Measurements from ENCODE around the gene RASGRP2.

Gene RASGRP2

DNA sequence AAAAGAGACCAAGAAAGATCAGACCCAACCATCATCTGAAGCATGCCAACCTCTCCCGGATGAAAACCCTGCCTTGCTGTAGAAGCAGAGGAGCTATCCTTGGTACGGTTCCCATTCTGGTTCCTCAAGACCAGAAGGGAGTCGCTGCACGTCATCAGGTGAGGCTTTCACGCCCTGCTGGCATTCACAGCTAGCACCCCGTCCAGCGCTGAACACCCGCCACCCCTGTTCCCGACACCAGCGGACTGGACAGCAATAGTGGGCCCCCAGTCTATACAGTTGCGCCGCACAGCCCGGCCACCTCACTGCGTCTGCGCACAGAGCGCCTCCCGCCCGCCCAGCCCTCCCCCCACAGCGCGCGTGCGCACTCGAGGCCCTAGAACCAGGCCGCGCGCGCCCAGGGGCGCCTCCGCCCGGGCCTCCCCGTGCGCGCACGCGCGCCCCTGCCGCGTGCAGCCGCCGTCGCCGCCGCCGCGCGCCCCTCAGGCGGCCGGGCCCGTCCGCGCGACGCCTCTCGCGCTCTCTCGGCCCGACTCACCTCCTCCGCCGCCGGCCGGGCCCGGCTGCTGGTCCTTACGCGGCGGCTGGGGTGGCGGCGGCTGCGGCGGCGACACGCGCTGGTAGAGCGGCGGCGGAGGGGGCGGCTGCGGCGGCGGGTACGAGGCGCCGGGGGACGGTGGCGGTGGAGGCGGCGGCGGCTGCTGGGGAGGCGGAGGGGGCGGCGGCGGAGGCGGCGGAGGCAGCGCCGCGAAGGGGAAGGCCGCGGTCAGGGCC lies 33.7 kb upstream of the RASGRP2 start:
- H3K27me3 Mint-ChIP-seq (ENCODE audit: low read depth): peaks cover 2% of the 10 kb centered on the region
- peaks cover 54% of the 10 kb centered on the region for H3K36me3 Mint-ChIP-seq (ENCODE audit: low read depth)

GRCh38 chr11:64776875-64777274 lies 32.9 kb upstream of the RASGRP2 start:
- Mint-ChIP-seq H3K36me3 (ENCODE audit: low read depth) (peaks cover 60% of the 10 kb centered on the region), H3K27ac (peak overlapping the region; percentile 63), H3K9me3 (no peaks in the 10 kb centered on the region), H3K27me3 (ENCODE audit: low read depth) (peaks cover 2% of the 10 kb centered on the region), H3K4me1 (ENCODE audit: low read depth) (peaks cover 62% of the 10 kb centered on the region), H3K4me3 (peak overlapping the region; percentile 82)
- DNase-seq (ENCODE audit: low spot score): no peak

More for the DNA sequence above, 33.7 kb upstream of the RASGRP2 start:
- H3K4me1 Mint-ChIP-seq (ENCODE audit: low read depth): peaks cover 54% of the 10 kb centered on the region
- peak overlapping the region; percentile 63 for H3K27ac Mint-ChIP-seq
- H3K4me3 Mint-ChIP-seq: peak overlapping the region; percentile 82
- DNase-seq (ENCODE audit: low spot score): peak; percentile 82
- H3K9me3 Mint-ChIP-seq: no peaks in the 10 kb centered on the region

GRCh38 chr11:64776425-64776824 lies 32.5 kb upstream of the RASGRP2 start:
- Mint-ChIP-seq H3K9me3 (no peaks in the 10 kb centered on the region), H3K27ac (peak overlapping the region; percentile 63), H3K4me1 (ENCODE audit: low read depth) (peaks cover 66% of the 10 kb centered on the region), H3K27me3 (ENCODE audit: low read depth) (peaks cover 2% of the 10 kb centered on the region), H3K4me3 (peak overlapping the region; percentile 82), H3K36me3 (ENCODE audit: low read depth) (peaks cover 64% of the 10 kb centered on the region)
- DNase-seq (ENCODE audit: low spot score): no peak

DNA sequence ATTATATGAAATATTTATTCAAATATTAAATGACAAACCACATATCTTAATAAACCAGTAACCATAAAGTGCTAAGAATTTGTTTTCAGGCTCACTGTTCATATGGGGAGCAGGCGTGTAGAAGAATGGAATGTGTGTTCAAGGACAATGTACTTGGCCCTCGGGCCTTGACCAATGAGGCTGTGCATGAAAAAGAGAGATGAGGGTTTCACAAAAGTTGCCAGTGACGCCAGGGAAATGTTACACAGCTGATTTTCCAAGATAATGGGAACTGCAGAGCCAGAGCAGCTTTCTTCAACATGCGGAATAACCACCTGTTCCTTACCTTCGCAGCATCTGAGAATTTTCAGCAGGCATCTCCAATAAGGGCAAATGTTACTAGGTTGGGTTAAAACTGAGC lies 30.2 kb upstream of the RASGRP2 start:
- H3K36me3 Mint-ChIP-seq (ENCODE audit: low read depth): peaks cover 80% of the 10 kb centered on the region
- no peak for DNase-seq (ENCODE audit: low spot score)
- no peak overlapping the region for H3K27ac Mint-ChIP-seq
- H3K27me3 Mint-ChIP-seq (ENCODE audit: low read depth): peaks cover 2% of the 10 kb centered on the region
- no peak overlapping the region for H3K4me3 Mint-ChIP-seq
- no peaks in the 10 kb centered on the region for H3K9me3 Mint-ChIP-seq
- peaks cover 61% of the 10 kb centered on the region for H3K4me1 Mint-ChIP-seq (ENCODE audit: low read depth)

- Mint-ChIP-seq H3K4me3 (peak overlapping the region; percentile 67), H3K4me1 (ENCODE audit: low read depth) (peaks cover 71% of the 10 kb centered on the region), H3K27me3 (ENCODE audit: low read depth) (no peaks in the 10 kb centered on the region), H3K27ac (peak overlapping the region; percentile 75), H3K36me3 (ENCODE audit: low read depth) (peaks cover 94% of the 10 kb centered on the region), H3K9me3 (no peaks in the 10 kb centered on the region)
- DNase-seq (ENCODE audit: low spot score): no peak
These were observed 28.5 kb upstream of the RASGRP2 start for GRCh38 chr11:64772303-64773018.

GRCh38 chr11:64771861-64772260 lies 27.9 kb upstream of the RASGRP2 start:
- no peaks in the 10 kb centered on the region for H3K9me3 Mint-ChIP-seq
- H3K4me1 Mint-ChIP-seq (ENCODE audit: low read depth): peaks cover 71% of the 10 kb centered on the region
- peak overlapping the region; percentile 75 for H3K27ac Mint-ChIP-seq
- peaks cover 94% of the 10 kb centered on the region for H3K36me3 Mint-ChIP-seq (ENCODE audit: low read depth)
- peak overlapping the region; percentile 67 for H3K4me3 Mint-ChIP-seq
- DNase-seq (ENCODE audit: low spot score): no peak
- no peaks in the 10 kb centered on the region for H3K27me3 Mint-ChIP-seq (ENCODE audit: low read depth)

- no peak overlapping the region for H3K4me3 Mint-ChIP-seq
- DNase-seq (ENCODE audit: low spot score): no peak
- H3K9me3 Mint-ChIP-seq: no peaks in the 10 kb centered on the region
- peak overlapping the region; percentile 38 for H3K27ac Mint-ChIP-seq
- peaks cover 91% of the 10 kb centered on the region for H3K36me3 Mint-ChIP-seq (ENCODE audit: low read depth)
- H3K27me3 Mint-ChIP-seq (ENCODE audit: low read depth): no peaks in the 10 kb centered on the region
- peaks cover 62% of the 10 kb centered on the region for H3K4me1 Mint-ChIP-seq (ENCODE audit: low read depth)
These were observed 26.2 kb upstream of the RASGRP2 start for GRCh38 chr11:64770120-64770519.

- DNase-seq (ENCODE audit: low spot score): no peak
- no peaks in the 10 kb centered on the region for H3K9me3 Mint-ChIP-seq
- H3K27ac Mint-ChIP-seq: peak overlapping the region; percentile 4
- H3K4me3 Mint-ChIP-seq: no peak overlapping the region
- H3K27me3 Mint-ChIP-seq (ENCODE audit: low read depth): no peaks in the 10 kb centered on the region
- H3K4me1 Mint-ChIP-seq (ENCODE audit: low read depth): peaks cover 63% of the 10 kb centered on the region
- peaks cover 91% of the 10 kb centered on the region for H3K36me3 Mint-ChIP-seq (ENCODE audit: low read depth)
These were observed 25.3 kb upstream of the RASGRP2 start for GRCh38 chr11:64769283-64769682.

- Mint-ChIP-seq H3K36me3 (ENCODE audit: low read depth) (peaks cover 92% of the 10 kb centered on the region), H3K27me3 (ENCODE audit: low read depth) (no peaks in the 10 kb centered on the region), H3K9me3 (no peaks in the 10 kb centered on the region), H3K4me1 (ENCODE audit: low read depth) (peaks cover 66% of the 10 kb centered on the region), H3K27ac (peak overlapping the region; percentile 10), H3K4me3 (no peak overlapping the region)
- no peak for DNase-seq (ENCODE audit: low spot score)
These were observed 24.4 kb upstream of the RASGRP2 start for GRCh38 chr11:64768300-64768694.

GRCh38 chr11:64767344-64768299 lies 23.7 kb upstream of the RASGRP2 start:
- Mint-ChIP-seq H3K27ac (peak overlapping the region; percentile 74), H3K4me3 (peak overlapping the region; percentile 51), H3K4me1 (ENCODE audit: low read depth) (peaks cover 66% of the 10 kb centered on the region), H3K36me3 (ENCODE audit: low read depth) (peaks cover 92% of the 10 kb centered on the region), H3K9me3 (no peaks in the 10 kb centered on the region), H3K27me3 (ENCODE audit: low read depth) (no peaks in the 10 kb centered on the region)
- DNase-seq (ENCODE audit: low spot score): peak; percentile 65

DNA sequence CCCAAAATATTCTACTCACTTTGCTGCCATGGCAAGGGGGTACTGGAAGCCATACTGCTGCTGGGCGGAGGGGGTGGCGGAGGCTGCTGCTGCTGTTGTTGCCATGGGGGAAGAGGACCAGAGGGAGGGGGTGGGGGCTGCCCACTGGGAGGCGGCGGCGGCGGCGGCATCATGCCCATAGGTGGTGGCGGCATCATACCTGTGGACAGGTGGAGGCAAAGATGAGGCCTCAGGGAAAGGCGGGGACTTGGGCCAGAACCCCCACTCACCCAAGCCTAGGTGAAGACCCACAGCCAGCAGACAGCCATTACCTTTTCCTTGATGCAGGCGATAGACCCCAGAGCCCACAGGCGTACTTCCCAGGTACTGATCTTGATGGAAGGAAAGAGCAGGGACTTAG lies 22.9 kb upstream of the RASGRP2 start:
- Mint-ChIP-seq H3K4me1 (ENCODE audit: low read depth) (peaks cover 66% of the 10 kb centered on the region), H3K4me3 (no peak overlapping the region), H3K27ac (no peak overlapping the region), H3K9me3 (no peaks in the 10 kb centered on the region), H3K36me3 (ENCODE audit: low read depth) (peaks cover 91% of the 10 kb centered on the region), H3K27me3 (ENCODE audit: low read depth) (no peaks in the 10 kb centered on the region)
- no peak for DNase-seq (ENCODE audit: low spot score)

- no peaks in the 10 kb centered on the region for H3K27me3 Mint-ChIP-seq (ENCODE audit: low read depth)
These were observed 22.1 kb upstream of the RASGRP2 start for GRCh38 chr11:64765851-64766665.

GRCh38 chr11:64765291-64765850 lies 21.4 kb upstream of the RASGRP2 start:
- Mint-ChIP-seq H3K27me3 (ENCODE audit: low read depth) (no peaks in the 10 kb centered on the region), H3K4me3 (peak overlapping the region; percentile 85), H3K9me3 (no peaks in the 10 kb centered on the region), H3K27ac (peak overlapping the region; percentile 96), H3K4me1 (ENCODE audit: low read depth) (peaks cover 71% of the 10 kb centered on the region), H3K36me3 (ENCODE audit: low read depth) (peaks cover 82% of the 10 kb centered on the region)
- no peak for DNase-seq (ENCODE audit: low spot score)

More at GRCh38 chr11:64765851-64766665, 22.1 kb upstream of the RASGRP2 start:
- H3K4me1 Mint-ChIP-seq (ENCODE audit: low read depth): peaks cover 66% of the 10 kb centered on the region
- peak overlapping the region; percentile 96 for H3K27ac Mint-ChIP-seq
- H3K9me3 Mint-ChIP-seq: no peaks in the 10 kb centered on the region
- DNase-seq (ENCODE audit: low spot score): no peak
- peak overlapping the region; percentile 85 for H3K4me3 Mint-ChIP-seq
- H3K36me3 Mint-ChIP-seq (ENCODE audit: low read depth): peaks cover 84% of the 10 kb centered on the region

Data from T-helper 2 cell treated with Interferon-gamma antibody and Interleukin-4, amounts not matched to agents 5 μg/mL and 100 μg/mL, for 36 hours (primary cell).